Common myeloid progenitor, CD34-positive (primary cell): ENCODE measurements around the gene LTF.
A peak's percentile ranks its signal among the peaks of the same experiment; 100 is the strongest.

ENCODE experiments used
- CTCF ChIA-PET: fragments of 350-600 bp; sonication (Branson Sonifier 250); formaldehyde crosslinking; loops from one replicate; lab custom pipeline; 2021; ENCODE audit warnings: antibody characterized with exemption; lab: Charles Lee
- POLR2A ChIA-PET: fragments of 350-600 bp; sonication (Branson Sonifier 250); formaldehyde crosslinking; loops from one replicate; lab custom pipeline; 2021; ENCODE audit warnings: antibody characterized with exemption; lab: Charles Lee
- DNase-seq, 3 donors: peaks; one replicate each; pipeline versions ENCODE4 v3.0.0 to v3.0.0-alpha.2; 2013
- H3K27ac ChIP-seq, 2 experiments: 1 replicate in 1 of 2; 2 replicates in 1 of 2; pipeline ENCODE4 v1.7.0; 2013; ENCODE audit warnings: inconsistent platforms in 2 of 2, low read length in 2 of 2, mild to moderate bottlenecking in 2 of 2, low read depth in 1 of 2, moderate library complexity in 1 of 2; ENCODE audit not compliant: severe bottlenecking in 2 of 2, insufficient read depth in 1 of 2, poor library complexity in 1 of 2
- H3K27me3 ChIP-seq, 5 experiments: replicated peaks in 2 of 5; 1 replicate in 3 of 5; 2 replicates in 2 of 5; pipeline versions ENCODE4 v1.6.1 to v1.7.0; 2013; ENCODE audit warnings: low read length in 4 of 5, mild to moderate bottlenecking in 2 of 5, moderate library complexity in 2 of 5, inconsistent platforms in 1 of 5; ENCODE audit not compliant: insufficient read depth in 5 of 5, control insufficient read depth in 4 of 5
- H3K36me3 ChIP-seq, 4 experiments: 1 replicate in 2 of 4; 2 replicates in 2 of 4; pipeline versions ENCODE4 v1.6.1 to v1.7.0; 2013; ENCODE audit warnings: low read length in 3 of 4, control low read depth in 1 of 4, mild to moderate bottlenecking in 1 of 4; ENCODE audit not compliant: control insufficient read depth in 4 of 4, insufficient read depth in 4 of 4
- H3K4me1 ChIP-seq, 4 experiments: 1 replicate in 3 of 4; 2 replicates in 1 of 4; pipeline versions ENCODE4 v1.6.1 to v1.7.1; 2013; ENCODE audit warnings: low read length in 3 of 4, mild to moderate bottlenecking in 3 of 4, control low read depth in 1 of 4, inconsistent platforms in 1 of 4, moderate library complexity in 1 of 4; ENCODE audit not compliant: control insufficient read depth in 4 of 4, insufficient read depth in 4 of 4; ENCODE audit errors: control extremely low read depth in 1 of 4
- H3K4me3 ChIP-seq, 7 experiments: 1 replicate in 4 of 7; 2 replicates in 3 of 7; pipeline versions ENCODE4 v1.5.1 to v1.7.0; 2013; ENCODE audit warnings: mild to moderate bottlenecking in 7 of 7, low read length in 6 of 7, moderate library complexity in 6 of 7, inconsistent platforms in 2 of 7, low read depth in 2 of 7, control low read depth in 1 of 7; ENCODE audit not compliant: insufficient read depth in 4 of 7, control insufficient read depth in 1 of 7; ENCODE audit errors: extremely low read depth in 1 of 7
- H3K9me3 ChIP-seq, 5 experiments: 1 replicate in 4 of 5; 2 replicates in 1 of 5; pipeline versions ENCODE4 v1.6.1 to v1.7.1; 2013; ENCODE audit warnings: low read length in 4 of 5, mild to moderate bottlenecking in 2 of 5, inconsistent platforms in 1 of 5, low read depth in 1 of 5, moderate library complexity in 1 of 5; ENCODE audit not compliant: control insufficient read depth in 4 of 5, insufficient read depth in 2 of 5; ENCODE audit errors: control extremely low read depth in 1 of 5
- WGBS: methylation state at CpG from one replicate; pipeline ENCODE4 v1.1.5; 2013; ENCODE audit not compliant: insufficient coverage; 5-methylcytosine and 5-hydroxymethylcytosine counted together

Gene LTF

GRCh38 chr3:46504789-46505188, 40.1 kb upstream of the LTF start:
- Histone ChIP-seq H3K36me3 (no peaks in the 10 kb centered on the region), H3K27me3 (no peaks in the 10 kb centered on the region), H3K4me3 (no peak overlapping the region), H3K27ac (no peak overlapping the region), H3K9me3 (no peaks in the 10 kb centered on the region), H3K4me1 (peaks cover 10 to 32% (median 14%) of the 10 kb centered on the region in 4 experiments)
- WGBS: 87% methylated on average over 5 of the region's 5 CpGs
- CTCF ChIA-PET: no interaction called here
- peak in 2 of 3 donors; percentile 36 to 49 for DNase-seq
- POLR2A ChIA-PET: no interaction called here

- 72% methylated on average over 3 of the region's 7 CpGs for WGBS
- Histone ChIP-seq H3K36me3 (no peaks in the 10 kb centered on the region), H3K27me3 (no peaks in the 10 kb centered on the region), H3K9me3 (no peaks in the 10 kb centered on the region), H3K4me3 (no peak overlapping the region), H3K4me1 (peaks cover 10 to 32% (median 14%) of the 10 kb centered on the region in 4 experiments), H3K27ac (no peak overlapping the region)
- no peak for DNase-seq
- ChIA-PET CTCF (interaction anchor here (0.9 to 7.5 kb wide), 6 partner anchors 9 to 55 kb away, joined by 3 to 52 read pairs (median 9); no protein-coding TSS in a partner anchor), POLR2A (no interaction called here)
Observed at GRCh38 chr3:46503200-46503874, 38.6 kb upstream of the LTF start.

DNA sequence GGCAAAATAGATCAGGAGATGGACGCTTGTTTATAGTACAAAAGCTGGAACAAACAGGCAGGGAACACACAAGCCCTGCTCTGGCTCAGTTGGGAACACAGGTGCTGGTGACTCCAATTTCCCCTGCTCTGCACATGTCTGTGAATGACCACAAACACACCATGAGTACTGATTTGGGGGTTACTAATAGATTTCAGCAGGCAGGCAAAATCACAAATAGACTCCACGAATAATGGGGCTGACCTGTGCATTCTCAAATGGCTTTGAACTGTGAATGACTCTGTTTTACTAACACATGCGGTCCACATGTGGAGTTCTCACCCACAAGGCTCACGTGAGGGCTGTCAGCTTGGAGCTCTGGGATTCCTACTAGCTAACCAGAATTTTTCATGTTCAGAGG, 37.0 kb upstream of the LTF start:
- 95% methylated on average over 4 of the region's 4 CpGs for WGBS
- Histone ChIP-seq H3K36me3 (no peaks in the 10 kb centered on the region), H3K4me1 (peaks cover 10 to 32% (median 14%) of the 10 kb centered on the region in 4 experiments), H3K9me3 (no peaks in the 10 kb centered on the region), H3K4me3 (no peak overlapping the region), H3K27ac (no peak overlapping the region), H3K27me3 (no peaks in the 10 kb centered on the region)
- no peak for DNase-seq
- CTCF ChIA-PET: interaction anchor here (0.9 to 7.5 kb wide), 7 partner anchors 9 to 57 kb away, joined by 3 to 52 read pairs (median 5); no protein-coding TSS in a partner anchor
- POLR2A ChIA-PET: interaction anchor here (1.6 kb wide), 1 partner anchor 36 kb away, joined by 6 read pairs; no protein-coding TSS in a partner anchor

DNA sequence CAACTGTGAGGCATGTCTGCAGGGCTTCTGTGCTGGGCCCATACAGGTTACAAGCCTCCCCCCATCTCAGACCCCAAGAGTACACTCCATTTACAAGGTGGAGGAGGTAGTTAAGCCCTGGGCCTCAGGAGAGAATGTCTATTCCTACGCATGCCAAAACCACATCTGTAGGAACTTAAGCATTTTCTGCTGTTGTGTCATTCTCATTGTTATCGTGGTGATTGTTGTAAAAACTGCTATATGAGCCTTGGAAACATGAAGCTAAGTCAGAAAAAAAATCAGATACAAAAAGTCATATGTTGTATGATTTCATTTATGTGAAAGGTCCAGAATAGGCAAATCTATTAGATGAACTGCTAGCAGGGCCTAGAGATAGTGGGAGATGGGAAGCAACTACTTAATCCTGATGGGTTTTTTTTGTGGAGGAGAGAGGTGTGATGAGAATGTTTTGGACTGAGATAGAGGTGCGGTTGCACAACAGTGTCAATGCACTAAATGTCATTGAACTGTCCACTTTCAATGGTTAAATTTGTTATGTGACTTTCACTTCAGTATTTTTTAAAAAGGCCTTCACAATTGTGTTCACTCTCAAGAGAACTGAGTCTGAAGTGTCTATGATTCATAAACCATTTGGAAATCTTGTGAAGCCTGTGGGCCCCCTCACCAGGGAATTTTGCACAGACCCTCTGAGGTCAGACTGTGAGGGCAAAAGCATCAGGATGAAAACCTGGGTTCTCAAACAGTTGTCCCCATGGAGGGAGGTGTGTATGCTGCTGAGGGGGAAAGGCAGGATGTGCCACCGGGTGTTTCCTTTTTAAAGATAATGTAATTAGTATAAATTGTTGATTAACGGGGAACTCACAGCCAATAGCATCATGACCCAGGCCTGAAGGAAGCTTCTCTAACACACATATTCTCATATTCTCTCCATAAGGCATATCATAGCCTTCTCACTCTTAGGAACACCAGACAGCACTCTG, 36.2 kb upstream of the LTF start:
- Histone ChIP-seq H3K4me3 (peak overlapping the region in 1 of 7 experiments; percentile 27), H3K9me3 (no peaks in the 10 kb centered on the region), H3K36me3 (no peaks in the 10 kb centered on the region), H3K27ac (no peak overlapping the region), H3K27me3 (no peaks in the 10 kb centered on the region), H3K4me1 (peaks cover 10 to 32% (median 14%) of the 10 kb centered on the region in 4 experiments)
- no CpG with 5 or more reads among the region's 5 CpGs for WGBS
- CTCF ChIA-PET: interaction anchor here (0.8 to 7.5 kb wide), 8 partner anchors 8 to 59 kb away, joined by 4 to 86 read pairs (median 7); no protein-coding TSS in a partner anchor
- POLR2A ChIA-PET: interaction anchor here (1.6 kb wide), 1 partner anchor 37 kb away, joined by 6 read pairs; no protein-coding TSS in a partner anchor
- DNase-seq: peak; percentile 17 to 81 (median 63)

- ChIA-PET POLR2A (no interaction called here), CTCF (interaction anchor here (1.4 to 7.5 kb wide), 5 partner anchors 10 to 61 kb away, joined by 4 to 86 read pairs (median 20); no protein-coding TSS in a partner anchor)
- Histone ChIP-seq H3K4me1 (peaks cover 10 to 32% (median 14%) of the 10 kb centered on the region in 4 experiments), H3K9me3 (no peaks in the 10 kb centered on the region), H3K36me3 (no peaks in the 10 kb centered on the region), H3K27ac (no peak overlapping the region), H3K27me3 (no peaks in the 10 kb centered on the region), H3K4me3 (no peak overlapping the region)
- 97% methylated on average over 4 of the region's 6 CpGs for WGBS
- DNase-seq: no peak
Observed at GRCh38 chr3:46498916-46499519, 34.3 kb upstream of the LTF start.

DNA sequence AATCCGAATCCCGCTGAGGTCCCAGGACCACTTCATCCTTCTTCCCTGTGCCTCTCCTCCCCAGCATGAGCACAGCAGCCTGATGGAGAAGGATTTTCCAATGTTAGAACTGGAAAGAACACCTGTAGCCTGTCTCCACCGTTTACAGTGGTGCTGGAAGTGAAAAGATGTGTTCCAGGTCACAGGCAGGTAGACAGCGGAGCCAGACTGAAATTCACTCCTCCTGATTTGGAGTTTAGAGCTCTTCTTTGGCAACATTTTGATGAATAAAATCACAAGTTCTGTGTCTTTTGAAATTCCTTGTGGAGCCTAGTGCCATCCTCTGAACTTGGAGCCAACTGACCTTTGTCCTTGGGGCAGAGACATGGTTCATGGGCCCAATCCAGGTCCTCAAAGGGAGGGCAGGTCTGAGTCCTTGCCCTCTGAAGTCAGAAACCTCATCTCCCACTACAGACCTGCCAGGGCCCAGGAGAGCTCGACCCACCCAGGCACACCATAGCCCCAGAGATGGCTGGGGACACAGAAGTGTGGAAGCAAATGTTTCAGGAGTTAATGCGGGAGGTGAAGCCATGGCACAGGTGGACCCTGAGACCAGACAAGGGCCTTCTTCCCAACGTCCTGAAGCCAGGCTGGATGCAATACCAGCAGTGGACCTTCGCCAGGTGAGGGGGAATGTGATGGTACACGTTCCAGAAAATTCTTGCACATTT, 33.0 kb upstream of the LTF start, which contains the start of gene RTP3:
TSS of gene RTP3 (plus strand) at position 421 of the 710 bp plus-strand sequence. CDS start at position 508, 87 bp downstream.
- Histone ChIP-seq H3K9me3 (no peaks in the 10 kb centered on the region), H3K36me3 (no peaks in the 10 kb centered on the region), H3K4me1 (peaks cover 10 to 24% (median 12%) of the 10 kb centered on the region in 4 experiments), H3K27me3 (no peaks in the 10 kb centered on the region), H3K4me3 (no peak within 1 kb of the TSS), H3K27ac (no peak within 1 kb of the TSS)
- POLR2A ChIA-PET: no interaction called here
- CTCF ChIA-PET: interaction anchor here (0.6 to 7.5 kb wide), 11 partner anchors 8 to 1977 kb away, joined by 3 to 86 read pairs (median 9); no protein-coding TSS in a partner anchor
- DNase-seq: no peak
- 89% methylated on average over 7 of the region's 9 CpGs for WGBS
